OCI-M2 (cell line): ENCODE results near the gene KRT6A.
"Not testable (repeated sequence)": the region's sequence is repeated elsewhere in the genome, so short reads cannot be mapped to it uniquely, and the experiment has no call there.

ENCODE experiments used
- DNase-seq: peaks from one replicate; lab custom pipeline; 2025; ENCODE audit not compliant: unreplicated experiment; lab: John Stamatoyannopoulos, UW

KRT6A gene

DNA sequence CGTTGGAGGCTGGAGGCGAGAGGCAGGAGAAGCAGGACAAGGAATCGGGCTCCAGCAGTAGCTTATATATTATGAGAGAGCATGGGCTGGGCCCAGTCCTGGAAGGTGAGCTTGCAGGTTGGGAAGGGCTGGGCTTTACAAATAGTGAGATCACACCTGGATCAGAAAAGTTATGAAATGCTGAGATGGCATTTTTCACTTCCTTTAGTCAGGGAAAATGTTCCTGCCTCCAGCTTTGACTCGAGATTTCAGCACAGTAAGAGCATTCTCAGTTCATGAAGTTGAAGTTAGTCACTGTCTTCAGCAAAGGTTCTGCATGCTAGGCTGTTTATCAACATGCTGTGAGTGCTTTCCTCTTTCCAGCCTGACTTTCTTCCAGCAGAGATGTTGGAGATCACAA is 19.3 kb downstream of the KRT6A start, which contains the start of gene KRT6C:
Gene KRT6C, minus strand, starts transcription at position 38 of the 400 bp plus-strand sequence. CDS start 68 bp downstream, outside the sequence.
- no peak for DNase-seq

DNA sequence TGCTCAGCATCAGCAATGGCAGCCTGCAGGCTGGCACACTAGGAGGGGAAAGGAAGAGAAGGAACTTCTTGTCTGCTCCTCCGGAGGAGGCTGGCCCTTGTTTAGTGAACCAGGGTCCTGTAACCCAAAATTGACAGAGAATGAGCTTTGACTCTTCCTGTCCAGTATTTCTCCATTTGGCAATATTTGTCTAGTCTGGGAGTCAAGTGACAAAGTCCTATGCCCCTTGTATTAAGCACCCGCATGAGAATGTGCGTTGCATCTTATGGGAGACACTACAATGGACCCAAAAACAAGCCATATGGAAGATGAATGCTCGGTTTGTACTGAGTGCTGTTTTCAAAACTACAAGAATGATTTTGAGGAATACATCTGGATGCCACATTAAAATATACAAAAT is 23.2 kb downstream of the KRT6A start:
- no peak for DNase-seq

DNA sequence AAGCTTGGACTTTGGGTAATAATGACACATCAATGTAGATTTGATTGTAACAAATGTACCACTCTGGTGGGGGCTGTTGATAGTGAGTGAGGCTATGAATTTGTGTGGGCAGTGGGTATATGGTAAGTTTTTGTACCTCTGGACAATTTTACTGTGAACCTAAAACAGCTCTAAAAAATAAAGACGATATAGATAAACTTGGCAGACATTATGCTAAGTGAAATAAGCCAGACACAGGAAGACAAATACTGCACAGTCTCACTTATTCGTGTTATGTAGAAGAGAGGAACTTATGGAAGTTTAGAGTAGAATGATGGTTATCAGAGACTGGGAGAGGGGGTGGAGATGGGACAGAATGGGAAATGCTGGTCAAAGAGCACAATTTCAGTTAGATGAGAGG is 28.2 kb downstream of the KRT6A start:
- DNase-seq = no peak

DNA sequence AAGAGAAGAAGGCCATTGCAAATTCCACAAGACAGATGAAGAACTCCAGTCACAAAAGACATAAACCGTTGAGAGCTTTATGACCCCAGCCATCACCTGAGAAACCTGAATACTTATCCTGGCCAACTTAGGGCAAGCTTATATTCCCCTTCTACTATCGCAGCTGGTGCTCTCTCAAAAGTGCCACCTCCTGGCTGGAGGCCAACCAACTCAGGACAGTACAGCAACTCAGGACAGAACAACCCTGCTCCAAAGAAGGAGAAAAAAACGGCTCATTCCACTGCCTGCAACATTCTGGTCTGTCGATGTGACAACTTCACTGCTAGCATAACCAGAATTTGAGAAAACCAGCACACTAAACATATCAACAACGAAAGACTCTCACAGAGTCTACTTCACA is 31.4 kb downstream of the KRT6A start:
- DNase-seq = no peak

DNA sequence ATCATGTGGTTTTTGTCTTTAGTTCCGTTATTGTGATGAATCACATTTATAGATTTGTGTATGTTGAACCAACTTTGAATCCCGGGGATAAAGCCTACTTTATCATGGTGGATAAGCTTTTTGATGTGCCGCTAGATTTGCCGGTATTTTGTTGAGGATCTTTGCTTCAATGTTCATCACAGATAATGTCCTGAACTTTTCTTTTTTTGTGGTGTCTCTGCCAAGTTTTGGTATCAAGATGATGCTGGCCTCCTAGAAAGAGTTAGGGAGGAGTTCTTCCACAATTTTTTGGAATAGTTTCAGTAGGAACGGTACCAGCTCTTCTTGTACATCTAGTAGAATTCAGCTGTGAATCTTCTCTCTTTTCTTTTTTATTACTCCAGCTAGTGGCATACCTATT is 34.2 kb downstream of the KRT6A start:
- DNase-seq = no peak

DNA sequence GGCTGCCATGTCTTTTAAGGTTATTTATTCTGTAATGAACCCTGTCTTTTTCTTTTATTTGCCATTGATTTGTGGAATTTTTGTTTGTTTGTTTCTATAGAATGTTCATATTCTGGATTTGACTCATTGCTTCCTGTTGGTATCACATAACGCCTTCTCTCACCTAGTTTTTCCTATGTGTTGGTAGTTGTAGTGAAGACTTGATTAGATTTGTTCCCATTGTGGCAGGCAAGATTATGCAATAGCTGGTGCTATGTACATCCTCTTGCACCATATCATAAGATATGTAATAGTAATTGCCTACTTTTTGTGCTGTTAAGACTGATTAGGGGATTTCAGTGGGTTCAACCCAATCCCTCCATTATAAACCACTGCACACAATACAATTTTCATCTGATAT is 37.2 kb downstream of the KRT6A start:
- no peak for DNase-seq

DNA sequence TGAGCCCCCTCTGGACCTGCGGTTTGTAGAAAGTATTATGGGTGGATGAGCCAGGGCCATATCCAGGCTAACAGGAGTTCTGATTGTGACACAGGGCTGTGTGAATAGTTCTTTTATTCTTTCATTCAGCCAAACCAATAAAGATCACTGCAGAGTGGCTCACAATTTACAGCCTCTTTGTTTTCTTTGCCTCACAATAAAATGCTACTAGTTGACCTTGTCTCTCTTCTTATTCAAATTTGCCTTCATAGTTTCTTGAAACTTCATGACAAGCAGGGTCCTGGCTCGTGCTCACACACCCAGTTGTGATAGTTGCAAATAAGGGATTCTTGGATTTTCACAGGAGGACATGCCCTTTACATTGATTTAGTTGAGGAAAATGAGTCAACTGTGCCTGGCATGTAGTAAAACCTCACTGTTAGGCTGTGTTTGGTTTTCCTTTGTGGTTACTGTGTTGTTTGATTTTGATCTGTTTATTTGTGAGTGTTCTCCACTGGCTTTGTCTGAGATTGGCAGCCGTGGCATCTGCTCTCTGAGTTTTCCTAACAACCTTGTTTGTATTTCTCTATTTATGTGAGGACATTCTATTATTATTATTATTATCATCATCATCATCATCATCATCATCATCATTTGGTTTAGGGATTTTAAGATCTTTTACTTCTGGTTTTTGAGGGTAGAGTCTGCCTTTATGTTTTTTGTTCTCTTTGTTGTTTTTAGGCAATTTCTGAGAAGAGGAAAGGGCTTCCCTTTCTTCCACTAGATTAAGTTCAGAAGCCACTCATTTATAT is 38.5 kb downstream of the KRT6A start:
- no peak for DNase-seq

DNA sequence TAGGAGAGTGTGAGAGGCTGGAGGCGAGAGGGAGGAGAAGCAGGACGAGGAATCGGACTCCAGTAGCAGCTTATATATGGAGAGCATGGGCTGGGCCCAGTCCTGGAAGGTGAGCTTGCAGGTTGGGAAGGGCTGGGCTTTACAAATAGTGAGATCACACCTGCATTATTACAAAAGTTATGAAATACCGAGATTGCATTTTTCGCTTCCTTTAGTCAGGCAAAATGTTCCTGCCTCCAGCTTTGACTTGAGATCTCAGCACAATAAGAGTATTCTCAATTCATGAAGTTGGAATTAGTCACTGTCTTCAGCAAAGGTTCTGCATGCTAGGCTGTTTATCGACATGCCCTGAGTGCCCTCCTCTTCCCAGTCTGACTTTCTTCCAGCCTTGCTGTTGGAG is 41.0 kb downstream of the KRT6A start, which contains the start of gene KRT6B:
Gene KRT6B, minus strand, starts transcription at position 46 of the 400 bp plus-strand sequence. CDS start 68 bp downstream, outside the sequence.
- no peak for DNase-seq

DNA sequence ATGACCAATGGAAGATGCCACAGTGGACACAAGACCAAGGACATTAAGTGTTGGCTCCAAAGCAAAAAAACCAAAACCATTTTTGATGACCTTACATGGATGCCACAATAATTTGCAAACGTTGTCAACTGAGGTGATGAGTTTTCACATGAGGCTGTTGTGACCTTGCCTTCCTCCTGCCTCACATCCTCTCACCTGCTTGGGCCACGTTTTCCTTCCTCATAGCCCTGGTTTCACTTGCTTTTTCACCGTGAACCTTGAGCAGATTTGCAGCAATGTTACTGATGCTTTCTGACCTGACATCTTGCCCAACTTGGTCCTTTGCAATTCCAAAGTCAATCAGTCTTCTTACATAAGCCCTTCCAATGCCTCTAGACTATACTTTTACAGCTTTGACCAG is 44.8 kb downstream of the KRT6A start:
- DNase-seq = no peak

DNA sequence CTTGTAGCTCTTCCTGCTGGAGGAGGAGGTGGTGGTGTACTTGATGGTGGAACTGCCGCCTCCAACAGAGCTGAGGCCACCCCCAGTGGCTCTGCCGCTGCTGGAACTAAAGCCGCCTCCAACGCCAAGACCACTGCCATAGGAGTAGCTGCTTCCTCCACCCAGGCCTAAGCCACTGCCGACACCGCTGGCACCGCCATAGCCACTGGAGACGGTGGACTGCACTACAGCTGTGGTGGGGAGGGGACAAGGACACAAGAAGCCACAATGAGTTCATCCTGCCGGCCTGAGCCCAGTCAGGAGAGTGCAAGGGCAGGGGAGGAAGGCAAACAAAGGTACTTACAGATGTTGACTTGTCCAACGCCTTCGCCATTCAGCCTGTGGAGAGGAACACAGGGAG is 45.9 kb downstream of the KRT6A start:
- DNase-seq = not testable (repeated sequence)

DNA sequence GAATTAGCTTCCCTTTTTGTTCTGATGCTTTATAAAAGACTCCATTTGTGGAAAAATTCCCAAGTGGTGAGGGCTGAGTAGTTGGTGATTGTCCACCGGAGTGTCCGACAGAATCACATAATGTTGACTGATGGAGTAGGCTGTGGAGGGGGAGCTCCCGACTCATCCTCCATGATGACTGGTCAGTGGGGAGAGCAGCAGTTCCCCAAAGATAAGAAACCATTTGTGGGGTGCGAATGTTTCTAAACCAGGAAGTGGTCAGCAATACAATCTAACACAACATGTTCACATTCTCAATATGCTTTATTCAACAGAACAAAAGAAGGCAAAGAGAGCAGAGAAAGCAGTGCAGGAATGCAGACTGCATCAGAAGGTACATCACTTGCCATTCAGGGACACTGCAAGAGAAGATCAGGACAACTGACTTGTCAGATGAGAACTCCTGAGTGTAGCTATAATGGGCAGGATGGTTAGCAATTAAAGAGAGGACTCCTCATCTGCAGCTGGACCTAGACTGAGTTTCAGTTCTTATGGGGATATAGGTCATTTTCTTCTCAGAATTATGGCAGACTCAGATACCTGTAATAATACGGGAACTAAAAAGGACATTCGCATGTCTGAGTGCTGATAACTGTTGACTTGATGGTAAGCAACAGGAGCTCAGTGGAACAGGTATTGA is 46.6 kb downstream of the KRT6A start:
- DNase-seq = no peak

DNA sequence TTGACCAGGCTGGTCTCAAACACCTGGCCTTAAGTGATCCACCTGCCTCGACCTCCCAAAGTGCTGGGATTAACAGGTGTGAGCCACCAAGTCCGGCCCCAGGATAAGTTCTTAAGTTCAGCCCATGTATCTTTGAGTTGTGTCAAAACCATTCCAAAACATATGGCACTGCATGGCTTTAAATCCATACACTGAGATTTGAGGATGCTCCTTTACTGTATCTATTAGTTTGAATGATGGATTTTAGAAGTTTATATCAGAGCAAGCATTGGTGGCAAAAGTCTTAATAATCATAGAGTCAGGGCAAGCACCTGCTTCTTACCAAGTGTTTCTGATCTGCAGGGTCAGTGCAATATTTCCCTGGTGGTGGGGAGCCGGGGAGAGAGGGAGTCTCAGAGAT is 47.2 kb downstream of the KRT6A start:
- no peak for DNase-seq

DNA sequence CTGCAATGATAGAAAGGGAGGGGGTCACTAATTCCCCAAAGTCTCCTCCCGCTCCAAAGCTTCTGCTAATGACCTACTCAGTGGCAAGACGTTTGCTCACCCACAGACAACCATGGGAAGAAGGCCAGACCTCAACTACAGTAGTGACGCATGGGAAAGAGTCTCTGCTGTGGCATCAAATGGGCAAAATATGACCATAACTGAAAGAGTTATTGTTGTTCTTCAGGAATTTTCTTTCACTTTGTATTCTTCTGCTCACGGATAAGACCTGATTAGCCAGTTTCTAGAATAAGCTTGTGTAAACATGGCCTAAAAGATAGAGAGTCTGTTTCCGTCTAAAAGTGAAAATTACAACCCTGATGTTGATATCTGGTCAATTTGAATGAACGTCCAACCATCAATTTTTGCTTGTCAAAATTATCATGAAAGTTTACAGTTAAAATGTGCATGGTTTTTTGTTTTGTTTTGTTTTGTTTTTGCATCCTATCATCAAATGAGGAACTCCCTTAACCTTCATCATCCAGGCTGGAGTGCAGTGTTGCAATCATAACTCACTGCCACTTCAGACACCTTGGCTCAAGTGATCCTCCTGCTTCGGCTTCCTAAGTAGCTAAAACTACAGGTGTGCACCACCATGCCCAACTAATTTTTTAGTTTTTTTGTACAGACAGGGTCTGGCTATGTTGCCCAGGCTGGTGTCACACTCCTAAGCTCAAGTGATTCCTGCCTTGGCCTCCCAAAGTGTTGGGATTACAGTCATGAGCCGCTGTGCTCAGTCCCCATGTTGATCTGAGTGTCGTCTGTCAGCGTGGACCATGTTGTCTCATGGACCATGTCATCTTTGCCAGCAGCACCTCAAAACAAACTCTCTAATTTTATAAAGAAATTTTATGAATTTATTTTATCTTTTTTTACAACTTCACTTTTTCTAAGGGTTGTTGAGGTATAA is 48.1 kb downstream of the KRT6A start:
- no peak for DNase-seq

DNA sequence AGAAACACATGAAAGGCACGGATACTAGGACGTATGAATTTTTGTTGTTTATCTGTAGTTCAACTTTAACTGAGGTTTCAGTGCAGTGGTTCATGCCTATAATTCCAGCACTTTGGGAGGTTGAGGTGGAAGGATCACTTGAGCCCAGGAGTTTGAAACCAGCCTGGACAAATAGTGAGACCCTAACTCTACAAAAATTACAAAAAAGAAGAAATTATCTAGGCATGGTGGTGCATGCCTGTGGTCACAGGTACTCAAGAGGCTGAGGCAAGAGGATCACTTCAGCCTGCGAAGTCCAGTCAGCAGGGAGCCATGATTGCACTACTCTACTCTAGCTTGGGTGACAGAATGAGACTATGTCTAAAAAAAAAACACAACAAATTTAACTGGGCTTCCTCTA is 49.1 kb downstream of the KRT6A start:
- DNase-seq = no peak

DNA sequence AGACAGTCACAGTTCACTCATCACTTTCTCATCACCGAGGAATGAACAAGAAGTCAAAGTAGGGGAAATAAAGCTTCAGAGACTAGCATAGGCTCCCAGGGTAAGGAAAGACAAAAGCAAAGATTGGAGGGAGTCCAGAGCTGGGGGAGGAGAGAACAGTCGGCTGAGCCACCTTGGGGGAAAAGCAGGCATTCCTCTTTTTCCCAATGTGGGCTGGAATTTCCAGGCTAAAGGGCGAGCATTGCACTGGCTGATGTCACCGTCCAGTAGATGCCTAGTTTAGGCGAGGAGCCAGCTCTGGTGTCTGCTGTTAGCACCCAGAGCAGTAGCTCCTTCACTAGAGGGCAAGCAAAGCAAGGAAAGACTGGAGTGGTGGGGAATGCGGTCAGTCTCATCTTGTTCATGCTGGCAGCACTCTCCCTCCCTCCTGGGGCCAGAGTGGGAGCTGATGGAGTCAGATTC is 50.4 kb downstream of the KRT6A start:
- DNase-seq = no peak

DNA sequence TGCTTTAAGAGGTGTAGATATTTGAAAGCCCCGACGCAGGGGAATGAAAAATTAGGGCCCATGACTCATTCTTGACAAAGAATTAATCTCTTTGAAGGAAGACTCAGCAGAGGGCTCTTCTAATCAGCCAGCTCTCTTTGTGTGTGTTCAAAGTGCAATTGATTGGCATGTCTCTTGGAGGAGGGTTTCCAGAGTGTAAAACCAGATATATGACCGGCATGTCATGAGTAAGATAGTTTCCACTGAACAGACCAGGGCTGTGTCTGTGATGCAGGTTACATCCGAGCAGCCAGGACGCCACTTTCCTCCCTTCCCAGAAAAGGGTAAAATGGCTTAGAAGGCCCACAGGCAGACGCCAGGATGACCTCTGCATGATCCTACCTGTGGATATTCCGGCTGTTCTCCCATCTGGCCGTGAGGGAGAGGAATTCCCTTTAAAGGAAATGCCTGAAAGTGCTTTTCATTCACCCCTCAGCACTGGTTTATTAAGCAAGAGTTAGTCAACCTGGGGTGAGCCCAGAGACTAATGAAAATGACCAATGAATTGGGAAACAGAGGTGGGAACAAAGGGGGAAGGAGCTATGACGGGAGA is 51.6 kb downstream of the KRT6A start:
- DNase-seq = no peak

DNA sequence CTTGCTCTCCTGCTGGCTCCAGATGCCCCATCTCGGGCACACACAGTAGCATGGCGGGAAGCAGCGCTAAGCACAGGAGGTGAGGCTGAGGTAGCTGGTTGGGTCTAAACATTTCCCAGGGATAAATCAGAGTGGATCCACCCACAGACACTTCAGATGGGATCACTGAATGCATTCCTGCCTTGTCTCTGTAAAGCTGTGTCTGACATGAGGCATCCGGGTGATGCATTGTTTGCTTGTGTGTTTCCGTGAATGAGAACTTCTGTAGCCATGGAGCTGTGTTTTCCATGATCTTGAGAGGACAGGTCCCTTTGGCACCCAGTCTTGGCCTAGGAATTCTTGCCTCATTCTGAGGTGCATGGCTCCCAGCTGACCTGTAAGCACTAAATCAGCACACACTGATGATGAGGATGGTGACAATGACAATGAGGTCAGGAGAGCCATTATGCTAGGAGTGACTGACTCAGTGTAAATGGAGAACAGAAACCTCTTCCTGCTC is 52.2 kb downstream of the KRT6A start:
- DNase-seq = no peak

DNA sequence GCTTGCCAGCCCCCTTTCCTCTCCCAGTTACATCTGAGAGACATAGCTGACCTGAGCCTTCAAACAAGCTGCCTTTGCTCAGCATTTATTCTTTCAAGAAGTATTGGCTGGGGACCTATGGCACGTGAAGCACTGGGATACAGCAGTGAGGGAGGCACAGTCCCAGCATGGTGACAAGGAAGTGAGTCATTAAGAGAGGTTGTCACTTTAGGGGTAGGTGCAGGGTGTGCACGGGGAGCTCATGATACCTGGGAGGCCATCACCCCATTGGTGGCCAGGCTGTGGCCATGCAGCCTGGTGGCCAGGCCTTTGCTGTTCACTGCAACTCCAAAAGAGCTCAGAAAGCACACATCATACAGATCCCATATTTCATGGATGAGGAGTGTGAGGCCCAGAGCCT is 53.2 kb downstream of the KRT6A start:
- no peak for DNase-seq

DNA sequence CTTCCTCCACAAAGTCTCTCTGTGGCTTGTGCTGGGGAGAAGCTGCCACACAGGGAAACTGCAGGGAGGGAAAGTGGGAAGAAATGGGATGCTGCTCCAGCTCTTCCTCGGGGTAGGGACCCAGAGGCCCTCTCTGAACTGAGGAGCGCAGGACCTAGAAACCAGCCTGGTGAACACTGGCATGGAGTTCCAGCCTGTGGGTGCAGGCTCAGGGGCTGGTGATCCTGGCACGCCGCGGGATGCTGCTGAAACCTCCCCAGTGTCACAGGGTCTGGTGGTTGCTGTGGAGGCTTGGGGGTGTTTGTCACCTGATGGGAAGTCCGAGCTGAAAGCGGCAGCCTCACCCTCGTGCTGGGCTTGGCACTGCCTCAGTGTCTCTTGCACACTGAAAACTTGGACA is 53.6 kb downstream of the KRT6A start:
- no peak for DNase-seq
